Karpas-422 (cell line): Measurements from ENCODE around the gene ABCA6. TPM values are rescaled to one million over a fixed set of nuclear protein-coding genes. Genes with fewer than 3 reads are reported as not detected.

ENCODE experiments used
- DNase-seq: peaks from one replicate; pipeline ENCODE4 v3.0.0-alpha.2; 2015
- H2AFZ ChIP-seq: fragments of 200-600 bp; sonication (generic); 2 replicates; pipeline ENCODE4 v1.6.1; 2014; ENCODE audit warnings: antibody characterized with exemption, low read length, mixed read lengths
- H3K27ac ChIP-seq: fragments of 200-600 bp; sonication (generic); 2 replicates; pipeline ENCODE4 v1.5.1; 2014; ENCODE audit warnings: mild to moderate bottlenecking, low read length, moderate library complexity
- H3K27me3 ChIP-seq: fragments of 200-600 bp; sonication (generic); 2 replicates; pipeline ENCODE4 v1.6.1; 2014; ENCODE audit warnings: low read length, mixed read lengths
- H3K36me3 ChIP-seq: fragments of 200-600 bp; sonication (generic); 2 replicates; pipeline ENCODE4 v1.6.1; 2014; ENCODE audit warnings: low read length, mixed read lengths; ENCODE audit not compliant: insufficient read depth
- H3K4me1 ChIP-seq: fragments of 200-600 bp; sonication (generic); 2 replicates; pipeline ENCODE4 v1.6.1; 2014; ENCODE audit warnings: mild to moderate bottlenecking, low read length, mixed read lengths
- H3K4me2 ChIP-seq: fragments of 200-600 bp; sonication (generic); 2 replicates; pipeline ENCODE4 v1.6.1; 2014; ENCODE audit warnings: low read length, low read depth, mild to moderate bottlenecking; ENCODE audit not compliant: poor library complexity, severe bottlenecking
- H3K4me3 ChIP-seq: fragments of 200-600 bp; sonication (generic); 2 replicates; pipeline ENCODE4 v1.5.1; 2014; ENCODE audit warnings: mild to moderate bottlenecking, antibody characterized with exemption, low read length, mixed read lengths
- H3K79me2 ChIP-seq: fragments of 200-600 bp; sonication (generic); 2 replicates; pipeline ENCODE4 v1.6.1; 2014; ENCODE audit warnings: mild to moderate bottlenecking, low read length, mixed read lengths
- H3K9ac ChIP-seq: fragments of 200-600 bp; sonication (generic); 2 replicates; pipeline ENCODE4 v1.6.0; 2014; ENCODE audit warnings: low read length
- H3K9me2 ChIP-seq: fragments of 200-600 bp; sonication (generic), shearing (Covaris generic); replicated peaks from 2 replicates; pipeline ENCODE4 v1.6.0; 2014; ENCODE audit warnings: mild to moderate bottlenecking, low read length, moderate library complexity; ENCODE audit not compliant: insufficient read depth
- H3K9me3 ChIP-seq: fragments of 300-700, 200-600 bp; sonication (generic); 2 replicates; pipeline ENCODE4 v1.6.1; 2014; ENCODE audit warnings: low read length, mixed read lengths
- H4K20me1 ChIP-seq: fragments of 200-600 bp; sonication (generic); 2 replicates; pipeline ENCODE4 v1.6.1; 2014; ENCODE audit warnings: mild to moderate bottlenecking, antibody characterized with exemption, low read length, low read depth; ENCODE audit not compliant: insufficient read depth
- total RNA-seq: library from RNA; depleted of rRNA; stranded (reverse); fragments of >200 nt; shearing (Covaris generic); gene quantifications from 2 replicates; pipeline ENCODE4 v1.2.3, GENCODE V29; 2014; ENCODE audit warnings: low replicate concordance

ABCA6 gene
- total RNA-seq, 1 experiment from 2014 or later, result not detected

- Histone ChIP-seq H3K4me2 (no peak overlapping the region), H3K4me1 (no peaks in the 10 kb centered on the region), H3K79me2 (no peaks in the 10 kb centered on the region), H3K27ac (no peak overlapping the region), H3K4me3 (no peak overlapping the region), H4K20me1 (no peaks in the 10 kb centered on the region), H3K9ac (no peak overlapping the region), H3K27me3 (no peaks in the 10 kb centered on the region), H3K36me3 (no peaks in the 10 kb centered on the region), H3K9me3 (no peaks in the 10 kb centered on the region), H3K9me2 (no peaks in the 10 kb centered on the region), H2AFZ (no peak overlapping the region)
- no peak for DNase-seq
Observed at GRCh38 chr17:69117855-69118784, 23.6 kb downstream of the ABCA6 start.

- no peaks in the 10 kb centered on the region for H3K4me1 ChIP-seq
- DNase-seq, result no peak
- H3K36me3 ChIP-seq, result no peaks in the 10 kb centered on the region
- no peaks in the 10 kb centered on the region for H3K9me3 ChIP-seq
- no peak overlapping the region for H2AFZ ChIP-seq
- no peak overlapping the region for H3K27ac ChIP-seq
- H4K20me1 ChIP-seq, result no peaks in the 10 kb centered on the region
- H3K9ac ChIP-seq, result no peak overlapping the region
- no peaks in the 10 kb centered on the region for H3K9me2 ChIP-seq
- no peaks in the 10 kb centered on the region for H3K79me2 ChIP-seq
- no peak overlapping the region for H3K4me3 ChIP-seq
- H3K4me2 ChIP-seq, result no peak overlapping the region
- no peaks in the 10 kb centered on the region for H3K27me3 ChIP-seq
Observed at GRCh38 chr17:69111794-69112193, 29.9 kb downstream of the ABCA6 start.

GRCh38 chr17:69105907-69106730 is 35.6 kb downstream of the ABCA6 start:
- Histone ChIP-seq H3K27ac (no peak overlapping the region), H3K9me2 (no peaks in the 10 kb centered on the region), H3K9me3 (no peaks in the 10 kb centered on the region), H4K20me1 (no peaks in the 10 kb centered on the region), H3K27me3 (no peaks in the 10 kb centered on the region), H2AFZ (no peak overlapping the region), H3K79me2 (no peaks in the 10 kb centered on the region), H3K4me2 (no peak overlapping the region), H3K9ac (no peak overlapping the region), H3K4me1 (no peaks in the 10 kb centered on the region), H3K36me3 (no peaks in the 10 kb centered on the region), H3K4me3 (no peak overlapping the region)
- DNase-seq, result no peak

GRCh38 chr17:69103557-69104233 is 38.0 kb downstream of the ABCA6 start:
- H3K9ac ChIP-seq, result no peak overlapping the region
- no peak for DNase-seq
- H3K27ac ChIP-seq, result no peak overlapping the region
- H2AFZ ChIP-seq, result no peak overlapping the region
- no peaks in the 10 kb centered on the region for H3K9me2 ChIP-seq
- no peaks in the 10 kb centered on the region for H3K79me2 ChIP-seq
- H3K9me3 ChIP-seq, result no peaks in the 10 kb centered on the region
- H3K4me3 ChIP-seq, result no peak overlapping the region
- no peak overlapping the region for H3K4me2 ChIP-seq
- H3K27me3 ChIP-seq, result no peaks in the 10 kb centered on the region
- H3K36me3 ChIP-seq, result no peaks in the 10 kb centered on the region
- no peaks in the 10 kb centered on the region for H3K4me1 ChIP-seq
- H4K20me1 ChIP-seq, result no peaks in the 10 kb centered on the region

GRCh38 chr17:69098625-69099024 is 43.1 kb downstream of the ABCA6 start:
- no peak for DNase-seq
- H3K9me3 ChIP-seq, result no peaks in the 10 kb centered on the region
- no peaks in the 10 kb centered on the region for H3K27me3 ChIP-seq
- no peak overlapping the region for H3K4me3 ChIP-seq
- H3K36me3 ChIP-seq, result no peaks in the 10 kb centered on the region
- no peak overlapping the region for H3K4me2 ChIP-seq
- H4K20me1 ChIP-seq, result no peaks in the 10 kb centered on the region
- H3K9ac ChIP-seq, result no peak overlapping the region
- no peak overlapping the region for H2AFZ ChIP-seq
- no peak overlapping the region for H3K27ac ChIP-seq
- no peaks in the 10 kb centered on the region for H3K79me2 ChIP-seq
- no peaks in the 10 kb centered on the region for H3K4me1 ChIP-seq
- H3K9me2 ChIP-seq, result no peaks in the 10 kb centered on the region

- H4K20me1 ChIP-seq, result no peaks in the 10 kb centered on the region
- no peaks in the 10 kb centered on the region for H3K27me3 ChIP-seq
- DNase-seq, result no peak
- no peaks in the 10 kb centered on the region for H3K4me1 ChIP-seq
- no peak overlapping the region for H3K4me2 ChIP-seq
- no peaks in the 10 kb centered on the region for H3K9me3 ChIP-seq
- H3K79me2 ChIP-seq, result no peaks in the 10 kb centered on the region
- H3K9me2 ChIP-seq, result no peaks in the 10 kb centered on the region
- H3K36me3 ChIP-seq, result no peaks in the 10 kb centered on the region
- H2AFZ ChIP-seq, result no peak overlapping the region
- H3K27ac ChIP-seq, result no peak overlapping the region
- no peak overlapping the region for H3K4me3 ChIP-seq
- H3K9ac ChIP-seq, result no peak overlapping the region
Observed at GRCh38 chr17:69096541-69096940, 45.2 kb downstream of the ABCA6 start.

- H3K4me1 ChIP-seq, result no peaks in the 10 kb centered on the region
- no peaks in the 10 kb centered on the region for H3K9me2 ChIP-seq
- H3K4me2 ChIP-seq, result no peak overlapping the region
- H3K9me3 ChIP-seq, result no peaks in the 10 kb centered on the region
- no peak for DNase-seq
- no peak overlapping the region for H3K27ac ChIP-seq
- H3K36me3 ChIP-seq, result no peaks in the 10 kb centered on the region
- H4K20me1 ChIP-seq, result no peaks in the 10 kb centered on the region
- H3K27me3 ChIP-seq, result no peaks in the 10 kb centered on the region
- H3K79me2 ChIP-seq, result no peaks in the 10 kb centered on the region
- H2AFZ ChIP-seq, result no peak overlapping the region
- H3K9ac ChIP-seq, result no peak overlapping the region
- H3K4me3 ChIP-seq, result no peak overlapping the region
Observed at GRCh38 chr17:69093995-69094394, 47.7 kb downstream of the ABCA6 start.

- no peak overlapping the region for H3K27ac ChIP-seq
Observed at GRCh38 chr17:69093279-69093789, 48.4 kb downstream of the ABCA6 start.

More at GRCh38 chr17:69093279-69093789, 48.4 kb downstream of the ABCA6 start:
- DNase-seq, result no peak
- Histone ChIP-seq H3K36me3 (no peaks in the 10 kb centered on the region), H3K27me3 (no peaks in the 10 kb centered on the region), H3K9ac (no peak overlapping the region), H3K4me3 (no peak overlapping the region), H3K4me2 (no peak overlapping the region), H3K79me2 (no peaks in the 10 kb centered on the region), H2AFZ (no peak overlapping the region), H4K20me1 (no peaks in the 10 kb centered on the region), H3K4me1 (no peaks in the 10 kb centered on the region), H3K9me3 (no peaks in the 10 kb centered on the region), H3K9me2 (no peaks in the 10 kb centered on the region)
